GM18498 (cell line): ENCODE data around the gene WDR27.

ENCODE experiments used
- ATAC-seq: cut with Tn5 transposase; IDR thresholded peaks from one replicate; pipeline ENCODE4 v1.9.1; 2021; ENCODE audit warnings: mild to moderate bottlenecking, moderate library complexity; ENCODE audit not compliant: unreplicated experiment

WDR27 gene

DNA sequence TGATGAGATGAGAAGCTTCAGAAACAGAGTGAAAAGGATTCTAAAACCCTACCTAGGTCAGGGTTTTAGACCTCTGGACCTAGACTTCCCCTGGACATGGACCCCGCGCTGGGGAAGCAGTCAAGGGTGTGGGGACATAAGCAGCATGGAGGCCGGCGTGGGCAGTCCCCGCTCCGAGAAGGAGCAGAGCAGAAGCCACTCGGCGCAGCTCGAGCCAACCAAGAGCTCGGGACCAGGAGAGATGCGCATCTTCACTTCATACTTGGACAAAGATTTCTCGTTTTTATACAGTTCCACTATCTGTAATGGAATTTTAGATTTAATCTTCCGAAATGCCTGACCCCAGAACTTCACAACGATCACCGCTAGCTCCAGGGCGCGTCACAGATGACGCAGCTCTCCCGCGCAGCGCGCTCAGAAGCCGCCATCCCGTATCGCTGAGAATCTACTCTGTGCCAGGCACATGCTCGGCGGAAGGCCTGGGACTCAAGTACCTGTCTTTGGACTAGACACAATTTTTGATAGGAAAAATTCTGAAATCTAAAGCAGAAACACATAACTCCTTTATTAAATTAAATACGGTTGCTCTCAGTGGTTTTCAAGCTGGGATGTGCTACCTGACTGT, 60.3 kb downstream of the WDR27 start:
- no peak for ATAC-seq

- ATAC-seq, result no peak
Measured at GRCh38 chr6:169640983-169641382, 60.8 kb downstream of the WDR27 start.

DNA sequence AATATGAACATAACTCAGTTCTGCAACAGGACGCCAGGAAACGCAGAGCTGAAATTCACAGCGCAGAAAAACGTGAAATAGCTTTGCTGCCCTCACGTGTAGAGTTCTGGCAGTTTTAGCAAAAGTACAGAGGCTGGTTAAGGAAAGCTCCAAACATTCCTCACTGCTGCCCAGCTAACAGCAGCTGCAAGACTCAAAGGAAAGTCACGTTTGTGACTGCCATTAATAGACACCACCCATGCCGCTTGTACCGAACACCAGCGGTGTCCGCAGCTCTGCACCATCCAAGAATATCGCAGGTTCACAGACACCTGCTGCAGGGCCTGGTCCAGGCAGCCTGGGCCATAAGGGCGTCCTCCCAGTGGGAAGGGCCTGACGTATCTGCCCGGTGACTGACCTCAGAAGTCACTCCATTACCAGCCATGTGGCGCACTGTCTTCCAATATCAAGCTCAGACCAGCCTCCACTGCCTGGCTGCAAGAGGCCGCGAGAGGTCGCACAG, 61.4 kb downstream of the WDR27 start:
- ATAC-seq, result no peak

DNA sequence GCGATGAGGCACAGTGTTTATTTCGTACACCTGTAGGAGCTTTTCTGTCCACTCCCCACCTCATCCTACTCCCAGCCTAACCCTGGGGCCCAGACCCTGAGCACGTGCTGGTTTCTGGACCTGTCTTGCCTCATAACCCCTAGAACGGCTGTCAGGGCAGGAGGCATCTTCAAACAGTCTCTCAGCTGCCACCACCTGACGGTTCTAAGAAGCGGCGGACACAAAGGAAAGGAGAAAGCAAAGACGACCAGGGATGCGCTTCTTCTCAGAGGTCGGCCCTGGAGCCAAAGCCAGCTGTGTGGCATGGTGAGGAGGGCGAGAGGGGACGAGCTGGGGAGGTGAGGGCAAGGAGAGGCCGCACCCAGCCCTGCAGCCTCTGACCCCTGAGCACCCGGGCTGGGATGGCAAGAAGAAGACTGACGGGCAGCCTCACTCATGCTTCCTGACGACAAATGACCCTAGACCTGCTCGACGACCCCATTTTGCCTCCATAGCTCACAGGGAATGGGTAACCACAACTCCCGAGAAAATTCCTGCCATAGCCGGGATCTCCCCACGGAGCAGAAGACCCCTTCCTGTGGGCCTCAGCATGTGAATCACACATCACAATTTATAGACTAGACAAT, 62.1 kb downstream of the WDR27 start:
- ATAC-seq, result no peak

DNA sequence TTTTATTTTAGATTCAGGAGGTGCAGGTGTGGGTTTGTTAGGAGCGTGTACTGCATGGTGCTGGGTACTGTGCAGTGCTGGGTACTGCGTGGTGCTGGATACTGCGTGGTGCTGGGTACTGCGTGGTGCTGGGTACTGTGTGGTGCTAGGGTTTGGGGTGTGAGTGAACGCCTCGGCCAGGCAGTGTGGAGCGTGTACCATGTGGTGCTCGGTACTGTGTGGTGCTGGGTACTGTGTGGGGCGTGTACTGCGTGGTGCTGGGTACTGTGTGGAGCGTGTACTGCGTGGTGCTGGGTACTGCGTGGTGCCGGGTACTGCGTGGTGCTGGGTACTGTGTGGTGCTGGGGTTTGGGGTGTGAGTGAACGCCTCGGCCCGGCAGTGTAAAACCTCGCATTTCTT, 62.9 kb downstream of the WDR27 start:
- no peak for ATAC-seq

DNA sequence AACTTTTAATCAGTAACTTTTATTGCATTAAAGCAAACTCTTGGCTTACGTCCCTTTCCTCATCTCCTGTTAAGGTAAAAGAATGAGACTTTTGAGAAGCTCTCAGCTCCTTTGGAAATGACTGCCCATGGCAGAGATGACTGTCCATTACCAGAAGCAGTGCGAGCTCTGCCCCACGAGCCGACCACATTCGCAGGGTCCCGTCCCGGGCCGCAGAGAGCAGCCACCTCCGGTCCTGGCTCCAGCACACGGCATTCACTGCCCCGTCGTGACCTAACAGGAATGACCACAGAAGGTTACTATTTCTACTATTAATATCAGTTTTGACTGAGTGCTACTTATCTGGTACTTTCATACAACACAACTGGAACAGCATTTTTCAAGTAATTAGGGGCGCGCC, 63.4 kb downstream of the WDR27 start:
- ATAC-seq, result no peak

DNA sequence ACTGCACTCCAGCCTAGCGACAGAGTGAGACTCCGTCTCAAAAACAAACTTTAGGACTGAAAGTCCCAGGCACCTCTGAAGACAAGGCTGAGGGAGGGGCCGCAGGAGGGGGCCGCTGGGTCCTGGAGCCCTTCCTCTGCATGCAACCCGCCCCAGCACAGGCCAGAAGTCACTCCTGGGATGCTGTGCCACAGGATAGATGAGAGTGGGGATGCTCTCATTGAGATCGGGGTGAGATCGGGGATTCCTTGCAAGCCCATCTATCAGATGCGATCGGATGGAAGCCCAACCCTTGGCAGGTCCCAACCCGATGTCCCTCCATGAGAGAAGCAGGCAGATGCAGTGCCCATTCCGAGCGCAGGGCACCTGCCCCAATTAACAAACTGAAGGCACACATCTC, 66.5 kb downstream of the WDR27 start:
- ATAC-seq, result no peak

DNA sequence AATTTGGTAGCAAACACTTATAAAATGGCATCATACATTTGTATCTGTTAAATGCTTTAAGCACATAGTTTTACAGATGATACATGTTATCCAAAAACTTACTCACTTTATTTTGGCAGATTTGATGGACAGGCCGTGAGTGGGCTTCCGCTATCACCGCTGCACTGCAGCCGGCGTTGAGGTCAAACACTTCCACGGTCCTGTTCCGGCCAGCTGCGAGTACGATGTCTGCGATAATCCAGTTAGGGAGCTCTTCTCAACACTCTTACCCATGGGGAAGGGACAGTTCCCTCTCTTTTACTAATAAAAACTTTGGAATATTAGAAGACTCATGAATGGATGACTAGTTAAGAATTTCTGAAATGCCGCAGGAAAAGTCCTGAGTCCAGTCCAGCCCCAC, 69.0 kb downstream of the WDR27 start:
- no peak for ATAC-seq

- ATAC-seq, result no peak
Measured at GRCh38 chr6:169629256-169629655, 72.6 kb downstream of the WDR27 start.

GRCh38 chr6:169627736-169628607, 73.9 kb downstream of the WDR27 start:
- no peak for ATAC-seq

- ATAC-seq, result no peak
Measured at GRCh38 chr6:169626649-169627048, 75.2 kb downstream of the WDR27 start.

GRCh38 chr6:169626169-169626568, 75.7 kb downstream of the WDR27 start:
- ATAC-seq, result no peak

DNA sequence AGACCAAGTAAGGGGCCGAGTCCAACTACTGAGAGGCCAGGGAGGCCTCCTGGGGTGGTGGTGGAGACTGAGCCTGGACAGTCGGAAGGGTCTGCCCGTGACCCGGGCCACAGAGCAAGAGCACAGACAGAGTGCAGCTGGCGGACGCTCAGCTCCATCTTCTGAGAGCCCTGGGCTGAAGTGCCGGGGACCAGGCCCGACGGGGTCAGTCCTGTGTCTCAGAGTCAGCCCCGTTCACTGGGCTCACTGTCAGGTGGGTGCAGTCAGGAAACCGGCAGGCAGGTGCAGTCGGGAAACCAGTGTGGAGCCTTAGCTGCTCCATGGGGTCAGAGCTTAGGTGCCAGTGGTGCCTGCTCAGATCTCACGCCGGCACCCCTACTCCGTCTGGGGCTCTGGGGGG, 76.5 kb downstream of the WDR27 start:
- ATAC-seq, result no peak

DNA sequence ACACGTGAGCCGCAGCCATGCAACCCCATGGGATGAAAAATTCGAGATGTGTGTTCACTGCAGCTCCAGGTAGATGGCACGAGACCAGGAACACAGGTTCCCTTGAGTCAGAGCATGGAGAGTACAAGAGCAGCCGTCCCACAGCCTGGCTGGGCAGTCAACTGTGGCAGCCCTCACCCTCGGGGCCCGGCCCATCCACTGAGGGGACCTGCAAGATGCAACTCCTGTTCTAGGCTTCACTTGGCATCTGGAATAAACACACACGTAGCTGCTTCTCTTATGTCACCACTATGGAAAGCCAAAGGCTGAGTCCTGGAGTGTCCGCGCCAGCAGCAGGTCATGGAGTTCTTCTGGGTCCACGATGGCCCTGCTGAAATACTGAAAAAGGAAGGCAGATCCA, 77.0 kb downstream of the WDR27 start:
- no peak for ATAC-seq

DNA sequence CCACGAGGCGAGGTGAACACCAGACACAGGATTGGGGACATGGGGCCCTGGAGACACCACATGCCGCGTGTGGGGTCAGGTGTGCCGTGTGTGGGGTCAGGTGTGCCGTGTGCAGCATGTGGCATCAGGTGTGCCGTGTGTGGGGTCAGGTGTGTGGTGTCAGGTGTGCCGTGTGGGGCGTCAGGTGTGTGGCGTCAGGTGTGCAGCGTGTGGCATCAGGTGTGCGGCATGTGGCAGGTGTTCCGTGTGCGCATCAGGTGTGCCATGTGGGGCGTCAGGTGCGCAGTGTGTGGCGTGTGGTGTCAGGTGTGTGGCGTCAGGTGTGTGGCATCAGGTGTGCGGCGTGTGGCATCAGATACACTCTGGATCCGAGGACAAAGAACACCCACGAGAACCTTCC, 77.9 kb downstream of the WDR27 start:
- no peak for ATAC-seq

- no peak for ATAC-seq
Measured at GRCh38 chr6:169623343-169623742, 78.5 kb downstream of the WDR27 start.

GRCh38 chr6:169622618-169623017, 79.2 kb downstream of the WDR27 start:
- ATAC-seq, result no peak

DNA sequence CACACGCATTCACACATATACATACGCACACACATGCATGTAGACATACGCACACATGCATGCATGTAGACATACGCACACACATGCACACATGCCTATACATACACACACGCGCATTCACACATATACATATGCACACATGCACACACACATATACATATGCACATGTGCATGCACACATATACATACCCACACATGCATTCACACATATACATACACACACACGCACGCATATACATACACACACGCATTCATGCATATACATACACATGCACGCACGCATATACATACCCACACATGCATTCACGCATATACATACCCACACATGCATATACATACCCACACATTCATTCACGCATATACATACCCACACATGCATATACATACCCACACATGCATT, 80.5 kb downstream of the WDR27 start:
- no peak for ATAC-seq

- no peak for ATAC-seq
Measured at GRCh38 chr6:169620171-169621130, 81.4 kb downstream of the WDR27 start.

DNA sequence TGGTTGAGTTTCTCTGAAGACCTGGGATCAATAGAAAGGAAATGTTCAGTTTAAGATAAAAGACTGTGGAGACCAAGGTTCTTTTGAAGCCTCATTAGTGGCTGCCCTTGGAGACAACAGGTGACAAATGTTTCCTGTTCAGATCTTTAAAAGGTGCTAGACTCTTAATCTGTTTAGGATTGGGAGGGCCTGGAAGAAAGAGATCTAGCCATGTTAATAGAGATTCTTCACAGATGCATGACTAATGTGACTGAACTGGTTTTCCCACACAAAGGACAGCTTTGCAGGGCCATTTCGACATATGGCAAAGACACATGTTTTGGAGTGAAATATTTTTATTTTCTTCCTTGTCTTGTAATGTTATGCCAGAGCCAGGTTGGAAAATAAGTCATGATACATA, 82.2 kb downstream of the WDR27 start:
- ATAC-seq, result no peak
